ENCODE measurements around the gene ZNF619.

The ZNF619 gene

DNA sequence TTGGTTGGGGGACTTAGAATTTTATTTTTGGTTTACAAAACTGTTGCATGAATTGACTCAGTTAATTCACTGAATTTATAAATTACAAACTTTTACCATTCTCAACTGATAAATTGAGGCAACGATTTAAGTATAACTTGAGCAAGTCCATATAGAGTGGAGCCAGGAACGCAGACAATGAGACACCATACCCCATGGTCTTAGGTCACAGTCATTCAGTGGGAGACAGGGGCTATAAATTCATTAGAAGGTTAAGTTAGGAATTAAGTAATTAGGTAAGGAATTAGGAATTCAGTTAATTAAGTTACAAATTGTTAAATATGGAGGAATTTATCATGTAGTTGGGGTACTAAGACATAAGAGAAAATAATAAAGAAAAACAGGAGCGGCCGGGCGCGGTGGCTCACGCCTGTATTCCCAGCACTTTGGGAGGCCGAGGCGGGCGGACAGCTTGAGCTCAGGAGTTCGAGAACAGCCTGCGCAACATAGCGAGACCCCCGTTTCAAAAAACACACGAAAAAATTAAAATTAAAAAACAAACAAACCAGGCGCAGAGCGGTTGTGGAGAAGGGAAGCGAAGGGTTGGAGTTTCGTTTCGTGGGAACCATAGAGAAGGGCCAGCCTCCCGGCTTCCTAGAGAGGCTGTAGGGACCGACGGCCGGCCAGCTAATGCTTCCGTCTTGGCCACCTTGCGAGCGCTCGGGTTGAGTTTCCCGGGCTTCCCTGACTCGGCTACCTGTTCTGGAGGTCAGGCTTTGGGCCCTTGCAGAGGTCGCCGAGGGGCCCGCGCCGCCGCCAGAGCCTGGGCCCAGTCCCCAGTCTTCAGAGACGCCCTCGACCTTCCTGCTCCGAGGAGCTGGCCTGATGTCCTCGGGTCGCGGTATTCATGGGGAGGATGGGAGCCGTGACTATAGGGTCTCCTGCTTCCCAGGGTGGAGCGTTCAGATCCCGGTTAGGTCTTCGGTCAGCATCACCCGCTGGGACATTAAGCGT lies at the start of gene ZNF619:
ZNF619 (plus strand) TSS at position 645 of the 993 bp plus-strand sequence. CDS start 858 bp downstream, outside the sequence.
- Mint-ChIP-seq H3K27me3 (no peaks in the 10 kb centered on the region), H3K27ac (peak within 1 kb of the TSS; percentile 91), H3K4me1 (ENCODE audit: low read depth) (peaks cover 17% of the 10 kb centered on the region), H3K4me3 (peak within 1 kb of the TSS; percentile 87), H3K9me3 (no peaks in the 10 kb centered on the region), H3K36me3 (ENCODE audit: low read depth) (peaks cover 15% of the 10 kb centered on the region)

DNA sequence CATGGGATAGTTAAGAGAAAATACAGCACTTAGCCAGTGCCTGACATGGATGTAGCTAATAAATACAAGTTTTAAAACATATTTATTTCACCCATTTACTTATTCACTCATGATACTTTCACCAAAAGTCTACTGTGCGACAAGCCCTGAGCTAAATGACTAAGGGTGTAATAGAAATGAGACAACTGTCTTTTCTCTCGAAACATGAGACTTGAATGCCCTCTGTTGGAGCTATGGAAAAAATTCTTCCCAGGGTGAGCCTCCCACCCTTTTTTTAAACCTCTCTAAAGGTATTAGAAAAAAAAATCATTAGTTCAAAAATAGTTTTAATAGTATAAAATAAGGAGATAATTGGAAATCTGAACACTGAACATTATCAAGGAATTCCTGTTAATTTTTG lies 44.1 kb upstream of the ZNF619 start:
- no peak overlapping the region for H3K27ac Mint-ChIP-seq
- H3K4me3 Mint-ChIP-seq: no peak overlapping the region
- no peaks in the 10 kb centered on the region for H3K4me1 Mint-ChIP-seq (ENCODE audit: low read depth)
- H3K9me3 Mint-ChIP-seq: no peaks in the 10 kb centered on the region
- H3K27me3 Mint-ChIP-seq: no peaks in the 10 kb centered on the region
- no peaks in the 10 kb centered on the region for H3K36me3 Mint-ChIP-seq (ENCODE audit: low read depth)

DNA sequence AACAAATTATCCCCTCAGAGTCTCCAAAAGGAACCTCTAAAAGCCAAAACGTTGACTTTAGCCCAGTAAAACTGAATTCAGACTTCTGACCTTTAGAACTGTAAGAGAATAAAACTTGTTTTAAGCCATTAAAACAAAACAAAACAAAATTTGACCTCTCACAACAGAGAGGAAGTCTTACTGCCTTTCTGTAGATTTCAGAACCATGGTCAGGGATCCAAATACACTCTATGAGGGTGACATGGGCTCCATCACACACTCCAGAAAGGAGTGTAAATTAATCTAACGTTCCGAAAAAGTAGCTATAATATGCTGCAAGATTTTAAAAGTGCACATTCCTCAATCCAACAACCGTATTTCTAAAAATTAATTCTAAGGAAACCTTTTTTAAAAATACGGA lies 39.0 kb upstream of the ZNF619 start:
- no peaks in the 10 kb centered on the region for H3K9me3 Mint-ChIP-seq
- no peaks in the 10 kb centered on the region for H3K4me1 Mint-ChIP-seq (ENCODE audit: low read depth)
- H3K27me3 Mint-ChIP-seq: no peaks in the 10 kb centered on the region
- H3K36me3 Mint-ChIP-seq (ENCODE audit: low read depth): no peaks in the 10 kb centered on the region
- H3K27ac Mint-ChIP-seq: no peak overlapping the region
- no peak overlapping the region for H3K4me3 Mint-ChIP-seq

DNA sequence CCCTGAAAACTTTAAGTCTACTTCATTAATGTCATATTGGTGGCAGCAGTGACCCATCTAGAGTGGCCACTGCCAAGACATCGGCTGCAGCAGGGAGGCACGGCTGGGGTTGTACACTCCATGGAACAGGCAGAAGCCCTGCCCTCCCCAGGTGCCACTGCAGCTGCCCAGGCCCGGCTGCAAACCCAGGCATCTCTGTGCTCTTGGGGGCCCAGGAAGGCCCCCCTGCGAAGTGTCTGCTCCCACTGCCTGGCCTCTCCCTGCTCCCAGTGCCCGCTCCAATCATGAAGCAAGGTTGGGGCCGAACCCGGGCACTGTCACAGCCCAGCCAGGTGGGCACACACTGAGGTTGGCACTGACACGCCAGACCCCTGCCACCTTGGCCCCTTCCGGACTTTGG lies 31.9 kb upstream of the ZNF619 start:
- no peaks in the 10 kb centered on the region for H3K9me3 Mint-ChIP-seq
- no peaks in the 10 kb centered on the region for H3K4me1 Mint-ChIP-seq (ENCODE audit: low read depth)
- no peak overlapping the region for H3K4me3 Mint-ChIP-seq
- no peaks in the 10 kb centered on the region for H3K27me3 Mint-ChIP-seq
- no peak overlapping the region for H3K27ac Mint-ChIP-seq
- peaks cover 12% of the 10 kb centered on the region for H3K36me3 Mint-ChIP-seq (ENCODE audit: low read depth)

DNA sequence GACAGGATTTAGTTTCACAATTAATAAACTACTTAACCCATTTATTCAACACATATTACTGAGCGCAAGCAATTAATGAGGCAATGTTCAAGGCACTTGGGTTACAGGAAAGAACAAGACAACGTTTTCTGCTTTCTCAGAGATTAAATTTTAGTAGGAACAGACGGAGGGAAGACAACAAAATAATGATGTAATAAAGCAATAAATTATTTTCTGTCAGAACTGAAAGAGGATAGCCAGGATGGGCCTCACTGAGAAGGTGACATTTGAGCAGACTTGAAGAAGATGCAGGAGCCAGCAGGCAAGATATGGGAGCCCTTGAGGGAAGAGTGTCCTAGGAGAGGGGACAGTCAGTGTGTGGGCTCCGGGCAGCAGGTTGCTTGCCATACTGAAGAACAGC lies 31.0 kb upstream of the ZNF619 start:
- H3K4me3 Mint-ChIP-seq: no peak overlapping the region
- H3K9me3 Mint-ChIP-seq: no peaks in the 10 kb centered on the region
- peaks cover 12% of the 10 kb centered on the region for H3K36me3 Mint-ChIP-seq (ENCODE audit: low read depth)
- no peak overlapping the region for H3K27ac Mint-ChIP-seq
- H3K4me1 Mint-ChIP-seq (ENCODE audit: low read depth): no peaks in the 10 kb centered on the region
- no peaks in the 10 kb centered on the region for H3K27me3 Mint-ChIP-seq

DNA sequence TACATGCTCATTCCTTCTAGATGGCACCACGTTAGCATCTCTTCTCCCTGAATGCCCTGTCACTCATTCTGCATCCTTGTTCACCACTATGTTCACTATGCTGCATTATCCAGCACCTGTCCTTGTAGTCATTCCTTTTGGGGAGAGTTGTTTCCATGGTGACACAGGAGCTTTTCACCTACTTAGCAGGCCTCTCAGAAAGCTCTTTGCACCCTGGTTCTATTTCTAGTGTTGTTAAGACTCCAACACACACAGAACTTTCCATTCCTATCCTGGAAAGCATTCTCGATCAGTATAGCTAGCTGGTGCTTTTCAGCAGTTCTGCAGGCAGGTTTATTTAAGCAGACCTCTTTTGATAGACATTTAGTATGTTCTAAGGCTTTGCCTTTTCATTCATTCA lies 26.5 kb upstream of the ZNF619 start:
- Mint-ChIP-seq H3K4me3 (no peak overlapping the region), H3K36me3 (ENCODE audit: low read depth) (peaks cover 12% of the 10 kb centered on the region), H3K27ac (no peak overlapping the region), H3K27me3 (no peaks in the 10 kb centered on the region), H3K9me3 (no peaks in the 10 kb centered on the region), H3K4me1 (ENCODE audit: low read depth) (peaks cover 13% of the 10 kb centered on the region)

DNA sequence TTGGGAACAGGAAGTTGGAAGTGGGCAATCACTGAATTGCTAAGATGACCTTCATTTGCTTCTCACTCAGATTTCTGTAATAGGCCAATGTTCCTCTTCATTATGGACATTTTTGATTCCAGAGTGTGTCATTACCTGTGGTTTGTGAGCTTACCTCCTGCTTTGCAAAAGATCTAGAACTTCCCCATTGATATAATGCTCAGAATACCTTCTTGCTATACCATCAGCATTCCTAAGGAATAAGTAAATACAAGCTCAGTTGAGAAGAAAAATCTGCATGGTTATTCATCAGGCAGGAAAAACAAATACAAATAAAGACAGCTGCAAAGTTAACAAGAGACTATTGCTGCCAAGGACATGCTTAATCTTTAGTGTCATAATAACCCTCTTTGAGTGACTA lies 25.4 kb upstream of the ZNF619 start:
- no peaks in the 10 kb centered on the region for H3K9me3 Mint-ChIP-seq
- peaks cover 4% of the 10 kb centered on the region for H3K36me3 Mint-ChIP-seq (ENCODE audit: low read depth)
- peak overlapping the region; percentile 91 for H3K4me3 Mint-ChIP-seq
- H3K4me1 Mint-ChIP-seq (ENCODE audit: low read depth): peaks cover 20% of the 10 kb centered on the region
- no peaks in the 10 kb centered on the region for H3K27me3 Mint-ChIP-seq
- no peak overlapping the region for H3K27ac Mint-ChIP-seq

DNA sequence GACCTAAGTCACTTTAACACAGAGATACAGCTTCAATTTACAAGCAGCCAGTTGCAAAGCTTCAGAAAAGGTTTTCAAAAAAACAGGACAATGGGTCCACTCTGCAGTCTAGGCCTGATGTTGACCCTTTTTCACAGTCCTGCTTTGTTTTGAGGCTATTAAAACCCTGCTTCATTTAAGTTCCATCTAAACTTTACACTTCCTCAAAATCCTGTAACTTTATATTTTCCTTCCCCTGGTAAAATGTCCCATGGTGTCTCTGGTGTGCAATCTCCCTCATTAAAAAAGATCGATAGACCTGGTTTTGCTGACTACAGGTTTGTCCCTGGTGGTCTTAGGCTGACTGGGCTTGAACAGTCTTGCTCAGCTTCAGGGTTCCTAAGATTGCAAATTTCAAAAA lies 24.9 kb upstream of the ZNF619 start:
- Mint-ChIP-seq H3K4me3 (peak overlapping the region; percentile 91), H3K36me3 (ENCODE audit: low read depth) (peaks cover 8% of the 10 kb centered on the region), H3K9me3 (no peaks in the 10 kb centered on the region), H3K4me1 (ENCODE audit: low read depth) (peaks cover 24% of the 10 kb centered on the region), H3K27me3 (no peaks in the 10 kb centered on the region), H3K27ac (peak overlapping the region; percentile 92)

DNA sequence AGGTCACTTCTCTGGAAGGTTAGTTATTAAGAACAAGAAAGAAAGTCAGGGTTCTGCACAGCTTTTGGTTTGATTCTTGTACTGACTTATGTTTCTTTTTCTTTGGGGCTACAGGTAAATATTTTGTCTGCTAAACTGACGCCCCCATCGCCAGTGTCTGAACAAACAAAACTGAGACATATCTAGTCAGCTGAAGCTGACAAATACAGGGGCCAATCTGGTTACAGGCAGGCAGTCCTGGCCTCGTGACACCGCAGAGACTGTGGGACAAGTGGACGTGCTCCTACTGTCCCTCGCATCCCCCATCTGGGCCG lies 24.4 kb upstream of the ZNF619 start:
- Mint-ChIP-seq H3K4me3 (peak overlapping the region; percentile 91), H3K36me3 (ENCODE audit: low read depth) (peaks cover 10% of the 10 kb centered on the region), H3K27ac (peak overlapping the region; percentile 92), H3K27me3 (no peaks in the 10 kb centered on the region), H3K9me3 (no peaks in the 10 kb centered on the region), H3K4me1 (ENCODE audit: low read depth) (peaks cover 25% of the 10 kb centered on the region)

DNA sequence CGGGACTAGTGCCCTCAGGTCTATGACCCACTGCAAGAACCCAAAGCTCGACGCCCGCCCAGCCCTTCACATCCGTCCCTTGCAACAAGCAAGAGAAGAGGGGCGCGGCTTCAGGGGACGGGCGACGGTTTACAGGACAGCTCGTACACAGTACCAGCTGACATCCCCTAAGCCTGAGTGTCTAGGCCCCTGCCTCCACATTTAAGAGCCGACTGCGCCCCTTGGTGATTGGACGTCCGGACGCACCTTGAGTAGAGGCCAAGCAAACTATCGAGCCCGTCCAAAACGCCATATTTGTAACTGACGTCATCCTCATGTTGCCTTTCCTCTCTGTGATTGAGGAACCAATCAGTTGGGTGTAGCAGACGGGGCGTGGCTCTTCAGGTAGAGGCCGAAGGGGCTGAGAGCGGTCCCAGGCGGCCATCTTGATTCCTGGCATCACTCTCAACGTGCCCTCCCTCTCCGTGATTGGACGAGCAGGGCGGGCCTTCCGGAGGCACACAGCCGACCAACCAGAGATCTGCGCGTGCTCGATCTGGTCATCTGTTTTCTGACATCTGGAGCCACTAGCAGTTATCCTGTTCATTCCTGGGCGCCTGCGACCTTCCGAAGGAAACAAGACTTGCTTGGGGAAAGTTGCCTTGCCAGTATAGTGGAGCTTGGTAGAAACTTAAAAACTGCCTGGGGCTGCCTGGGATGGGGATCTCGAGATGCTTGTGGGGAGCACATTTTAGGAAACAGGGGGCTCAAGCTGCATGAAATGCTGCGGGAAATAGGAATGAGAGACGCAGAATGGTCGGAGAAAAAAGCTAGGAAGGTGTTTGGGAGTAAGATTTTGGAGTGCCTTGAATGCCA lies 23.8 kb upstream of the ZNF619 start:
- Mint-ChIP-seq H3K4me1 (ENCODE audit: low read depth) (peaks cover 29% of the 10 kb centered on the region), H3K4me3 (peak overlapping the region; percentile 91), H3K27ac (peak overlapping the region; percentile 92), H3K27me3 (no peaks in the 10 kb centered on the region), H3K36me3 (ENCODE audit: low read depth) (peaks cover 13% of the 10 kb centered on the region), H3K9me3 (no peaks in the 10 kb centered on the region)

DNA sequence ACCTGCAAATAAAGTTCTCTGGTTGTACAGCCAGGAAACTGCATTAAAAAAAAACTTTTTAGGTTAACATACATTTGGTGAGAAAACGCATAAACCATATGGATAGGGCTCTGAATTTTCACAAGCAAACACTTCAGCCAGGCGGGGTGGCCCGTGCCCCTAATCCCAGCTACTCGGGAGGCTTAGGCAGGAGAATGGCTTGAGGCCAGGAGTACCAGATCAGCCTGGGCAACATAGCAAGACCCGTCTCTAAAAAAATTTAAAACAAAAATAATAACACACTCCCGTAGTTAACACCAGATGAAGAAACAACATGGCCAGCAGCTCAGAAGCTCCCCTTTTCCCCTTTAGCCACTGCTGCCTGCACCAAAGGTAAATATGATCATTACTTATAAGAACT lies 23.0 kb upstream of the ZNF619 start:
- Mint-ChIP-seq H3K9me3 (no peaks in the 10 kb centered on the region), H3K36me3 (ENCODE audit: low read depth) (peaks cover 21% of the 10 kb centered on the region), H3K4me1 (ENCODE audit: low read depth) (peaks cover 38% of the 10 kb centered on the region), H3K4me3 (peak overlapping the region; percentile 91), H3K27ac (no peak overlapping the region), H3K27me3 (no peaks in the 10 kb centered on the region)

DNA sequence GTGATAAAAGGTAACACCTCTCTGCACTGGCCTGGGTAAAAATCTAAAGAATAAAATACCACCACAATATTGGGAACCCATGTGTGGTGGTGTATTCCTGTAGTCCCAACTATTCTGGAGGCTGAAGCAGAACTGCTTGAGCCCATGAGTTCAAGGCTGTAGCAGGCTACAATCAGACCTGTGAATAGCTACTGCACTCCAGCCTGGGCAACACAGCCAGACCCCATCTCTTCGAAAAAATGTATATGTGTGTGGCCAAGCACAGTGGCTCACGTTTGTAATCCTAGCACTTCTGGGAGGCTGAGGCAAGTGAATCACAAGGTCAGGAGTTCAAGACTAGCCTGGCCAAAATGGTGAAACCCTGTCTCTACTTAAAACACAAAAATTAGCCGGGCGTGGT lies 21.6 kb upstream of the ZNF619 start:
- no peaks in the 10 kb centered on the region for H3K9me3 Mint-ChIP-seq
- H3K4me3 Mint-ChIP-seq: peak overlapping the region; percentile 92
- no peak overlapping the region for H3K27ac Mint-ChIP-seq
- peaks cover 35% of the 10 kb centered on the region for H3K36me3 Mint-ChIP-seq (ENCODE audit: low read depth)
- no peaks in the 10 kb centered on the region for H3K27me3 Mint-ChIP-seq
- H3K4me1 Mint-ChIP-seq (ENCODE audit: low read depth): peaks cover 50% of the 10 kb centered on the region

DNA sequence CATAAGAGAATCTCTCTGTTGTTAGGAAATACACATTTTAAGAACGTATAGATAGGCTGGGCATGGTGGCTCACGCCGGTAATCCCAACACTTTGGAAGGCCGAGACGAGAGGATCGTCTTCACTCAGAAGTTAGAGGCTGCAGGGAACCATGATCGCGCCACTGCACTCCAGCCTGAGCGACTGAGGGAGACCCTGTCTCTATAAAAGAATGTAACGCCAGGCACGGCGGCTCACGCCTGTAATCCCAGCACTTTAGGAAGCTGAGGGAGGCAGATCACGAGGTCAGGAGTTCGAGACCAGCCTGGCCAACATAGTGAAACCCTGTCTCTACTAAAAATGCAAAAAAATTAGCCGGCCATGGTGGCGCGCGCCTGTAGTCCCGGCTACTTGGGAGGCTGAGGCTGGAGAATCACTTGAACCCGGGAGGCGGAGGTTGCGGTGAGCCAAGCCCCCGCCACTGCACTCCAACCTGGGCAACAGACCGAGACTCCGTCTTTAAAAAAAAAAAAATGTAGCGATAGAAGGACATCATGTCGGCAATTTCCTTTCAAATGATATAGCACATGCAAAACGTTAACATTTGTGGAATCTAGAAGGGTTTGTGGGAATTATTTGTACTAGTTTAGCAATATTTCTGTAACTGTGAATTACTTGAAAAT lies 20.5 kb upstream of the ZNF619 start:
- Mint-ChIP-seq H3K27me3 (no peaks in the 10 kb centered on the region), H3K36me3 (ENCODE audit: low read depth) (peaks cover 42% of the 10 kb centered on the region), H3K4me3 (peak overlapping the region; percentile 92), H3K27ac (peak overlapping the region; percentile 97), H3K4me1 (ENCODE audit: low read depth) (peaks cover 57% of the 10 kb centered on the region), H3K9me3 (no peaks in the 10 kb centered on the region)

DNA sequence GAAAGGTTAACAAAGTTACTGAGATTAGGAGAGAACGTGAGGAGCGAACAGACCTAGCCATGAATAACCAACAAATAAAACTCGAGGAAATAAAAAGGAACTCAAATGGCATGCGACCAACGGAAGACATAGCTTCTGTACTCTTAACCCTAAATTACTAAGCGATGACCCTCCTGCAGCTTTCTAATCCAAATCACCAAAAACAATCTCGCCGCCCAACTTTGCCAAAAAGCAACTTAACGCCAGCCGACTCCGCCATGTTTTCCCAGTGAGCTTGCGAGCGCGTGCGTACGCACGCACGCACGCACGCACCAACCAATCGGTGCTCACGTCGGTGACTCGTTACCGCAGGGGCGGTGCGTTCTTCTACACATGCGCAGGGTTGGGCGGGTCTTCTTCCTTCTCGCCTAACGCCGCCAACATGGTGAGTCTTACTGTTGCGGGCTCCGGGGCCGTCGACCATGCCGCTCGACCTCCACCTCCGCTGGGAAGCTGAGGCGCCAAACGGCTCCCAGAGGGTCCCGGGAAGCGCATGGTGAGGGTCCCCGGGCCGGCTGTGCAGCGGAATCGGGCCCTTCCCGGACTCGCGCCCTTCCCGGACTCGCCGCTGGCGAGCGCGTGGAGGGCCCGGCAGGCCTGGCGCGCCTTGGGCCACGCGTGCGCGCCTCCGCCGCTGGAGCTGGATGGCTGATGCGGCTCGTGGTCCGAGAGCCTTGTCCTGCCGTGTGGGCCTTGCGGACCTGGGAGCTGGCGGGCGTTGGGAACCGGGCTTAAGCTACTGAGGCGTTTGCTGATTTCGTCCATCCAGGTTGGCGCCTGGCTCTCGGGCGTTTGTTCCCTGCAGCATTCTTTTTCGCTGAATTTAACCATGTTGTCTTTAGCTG lies 19.7 kb upstream of the ZNF619 start, which contains the start of gene RPL14:
RPL14 (plus strand) TSS at position 400 of the 884 bp plus-strand sequence; CDS start at position 533, 133 bp downstream.
- H3K4me3 Mint-ChIP-seq: peak within 1 kb of the TSS; percentile 92
- peaks cover 50% of the 10 kb centered on the region for H3K36me3 Mint-ChIP-seq (ENCODE audit: low read depth)
- peak within 1 kb of the TSS; percentile 99 for H3K27ac Mint-ChIP-seq
- peaks cover 61% of the 10 kb centered on the region for H3K4me1 Mint-ChIP-seq (ENCODE audit: low read depth)
- H3K9me3 Mint-ChIP-seq: no peaks in the 10 kb centered on the region
- no peaks in the 10 kb centered on the region for H3K27me3 Mint-ChIP-seq
